Measurements from ENCODE around the gene GCN1.

Gene GCN1

GRCh38 chr12:120142231-120142877 lies 52.2 kb downstream of the GCN1 start:
- no peak for DNase-seq (ENCODE audit: low read depth)

GRCh38 chr12:120141336-120141735 lies 53.2 kb downstream of the GCN1 start:
- DNase-seq (ENCODE audit: low read depth) = no peak

- DNase-seq (ENCODE audit: low read depth) = no peak
Observed at GRCh38 chr12:120140603-120141002, 53.9 kb downstream of the GCN1 start.

GRCh38 chr12:120139958-120140357 lies 54.6 kb downstream of the GCN1 start:
- no peak for DNase-seq (ENCODE audit: low read depth)

GRCh38 chr12:120138366-120138765 lies 56.1 kb downstream of the GCN1 start:
- DNase-seq (ENCODE audit: low read depth) = no peak

- no peak for DNase-seq (ENCODE audit: low read depth)
Observed at GRCh38 chr12:120137833-120138232, 56.7 kb downstream of the GCN1 start.

- DNase-seq (ENCODE audit: low read depth) = no peak
Observed at GRCh38 chr12:120136093-120136770, 58.3 kb downstream of the GCN1 start.

- no peak for DNase-seq (ENCODE audit: low read depth)
Observed at GRCh38 chr12:120134307-120134980, 60.1 kb downstream of the GCN1 start.

GRCh38 chr12:120132863-120133385 lies 61.6 kb downstream of the GCN1 start:
- no peak for DNase-seq (ENCODE audit: low read depth)

GRCh38 chr12:120132054-120132836 lies 62.3 kb downstream of the GCN1 start:
- DNase-seq (ENCODE audit: low read depth) = no peak

- DNase-seq (ENCODE audit: low read depth) = no peak
Observed at GRCh38 chr12:120131116-120131515, 63.4 kb downstream of the GCN1 start.

GRCh38 chr12:120130011-120130410 lies 64.5 kb downstream of the GCN1 start:
- no peak for DNase-seq (ENCODE audit: low read depth)

- no peak for DNase-seq (ENCODE audit: low read depth)
Observed at GRCh38 chr12:120126635-120127005, 67.9 kb downstream of the GCN1 start.

- DNase-seq (ENCODE audit: low read depth) = no peak
Observed at GRCh38 chr12:120125792-120126634, 68.5 kb downstream of the GCN1 start.

- DNase-seq (ENCODE audit: low read depth) = no peak
Observed at GRCh38 chr12:120125029-120125428, 69.5 kb downstream of the GCN1 start.

GRCh38 chr12:120121766-120122293 lies 72.7 kb downstream of the GCN1 start:
- no peak for DNase-seq (ENCODE audit: low read depth)

GRCh38 chr12:120121343-120121742 lies 73.2 kb downstream of the GCN1 start:
- DNase-seq (ENCODE audit: low read depth) = no peak

GRCh38 chr12:120119271-120119973 lies 75.1 kb downstream of the GCN1 start:
- no peak for DNase-seq (ENCODE audit: low read depth)

- no peak for DNase-seq (ENCODE audit: low read depth)
Observed at GRCh38 chr12:120118321-120119061, 76.0 kb downstream of the GCN1 start.

- DNase-seq (ENCODE audit: low read depth) = no peak
Observed at GRCh38 chr12:120117961-120118320, 76.6 kb downstream of the GCN1 start.

Measured in stimulated activated CD8-positive, alpha-beta memory T cell treated with anti-CD3 and anti-CD28 coated beads, Interleukin-12 subunit alpha, Interleukin-12 subunit beta, amount 100 ng/mL, for 4 hours (primary cell).